Mammary epithelial cell (primary cell): ENCODE results near the gene KIF26B.

Source experiments
- CTCF ChIP-seq, 2 donors: IDR thresholded peaks in 1 of 2; conservative IDR thresholded peaks in 1 of 2; 2 replicates each; pipeline ENCODE4 v1.5.1; 2011 to 2012; ENCODE audit warnings: inconsistent platforms in 2 of 2, low read length in 2 of 2, mild to moderate bottlenecking in 2 of 2, control low read depth in 1 of 2, low read depth in 1 of 2; ENCODE audit not compliant: insufficient read depth in 1 of 2; ENCODE audit errors: extremely low read depth in 1 of 2
- EZH2 ChIP-seq: IDR thresholded peaks from 2 replicates; pipeline ENCODE4 v1.6.1; 2012; ENCODE audit warnings: low read length, inconsistent platforms, borderline replicate concordance

GRCh38 chr1:245148861-245149260 lies 5.9 kb upstream of the KIF26B start:
- no peak for TF ChIP-seq CTCF (conservative IDR thresholded peaks at IDR 0.05 in 1 of 2, IDR thresholded peaks at IDR 0.05 in 1 of 2; ENCODE audit: extremely low read depth in 1 of 2, insufficient read depth in 1 of 2, low read depth in 1 of 2, low read length in 2 of 2)
- TF ChIP-seq EZH2 = no peak
